GM19372 (cell line): ENCODE measurements around the gene ASIC4.

Experiments used
- ATAC-seq: cut with Tn5 transposase; IDR thresholded peaks from one replicate; pipeline ENCODE4 v1.9.1; 2021; ENCODE audit warnings: mild to moderate bottlenecking, low read depth, moderate library complexity; ENCODE audit not compliant: unreplicated experiment

Gene ASIC4

DNA sequence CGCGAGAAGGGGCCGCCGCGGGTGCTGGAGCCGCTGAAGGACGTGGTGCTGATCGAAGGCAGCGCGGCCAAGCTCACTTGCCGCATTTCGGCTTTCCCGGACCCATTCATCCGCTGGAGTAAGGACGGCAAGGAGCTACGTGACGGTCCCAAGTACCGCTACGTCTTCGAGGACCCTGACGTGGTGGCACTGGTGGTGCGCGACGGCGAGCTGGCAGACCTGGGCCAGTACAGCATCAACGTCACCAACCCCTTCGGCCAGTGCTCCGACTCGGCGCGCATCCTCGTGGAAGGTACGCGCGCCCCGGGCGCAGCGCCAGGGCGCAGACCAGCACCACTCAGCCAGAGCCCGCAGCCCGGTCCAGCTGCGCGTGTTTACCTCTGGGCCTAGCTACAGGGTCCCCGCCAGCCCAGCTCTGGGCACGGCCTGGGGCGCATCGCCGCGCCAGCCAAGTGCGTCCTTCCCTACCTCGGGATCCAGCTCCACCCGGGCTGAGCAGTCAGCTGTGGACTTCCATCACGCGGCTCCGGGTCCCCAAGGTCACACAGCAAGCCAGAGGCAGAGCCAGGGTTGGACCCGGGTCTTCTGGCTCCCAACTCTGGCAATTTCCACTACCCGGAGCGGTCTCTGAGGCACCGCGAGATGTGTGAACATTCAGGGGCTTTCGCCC lies 17.3 kb upstream of the ASIC4 start:
- ATAC-seq: no peak

DNA sequence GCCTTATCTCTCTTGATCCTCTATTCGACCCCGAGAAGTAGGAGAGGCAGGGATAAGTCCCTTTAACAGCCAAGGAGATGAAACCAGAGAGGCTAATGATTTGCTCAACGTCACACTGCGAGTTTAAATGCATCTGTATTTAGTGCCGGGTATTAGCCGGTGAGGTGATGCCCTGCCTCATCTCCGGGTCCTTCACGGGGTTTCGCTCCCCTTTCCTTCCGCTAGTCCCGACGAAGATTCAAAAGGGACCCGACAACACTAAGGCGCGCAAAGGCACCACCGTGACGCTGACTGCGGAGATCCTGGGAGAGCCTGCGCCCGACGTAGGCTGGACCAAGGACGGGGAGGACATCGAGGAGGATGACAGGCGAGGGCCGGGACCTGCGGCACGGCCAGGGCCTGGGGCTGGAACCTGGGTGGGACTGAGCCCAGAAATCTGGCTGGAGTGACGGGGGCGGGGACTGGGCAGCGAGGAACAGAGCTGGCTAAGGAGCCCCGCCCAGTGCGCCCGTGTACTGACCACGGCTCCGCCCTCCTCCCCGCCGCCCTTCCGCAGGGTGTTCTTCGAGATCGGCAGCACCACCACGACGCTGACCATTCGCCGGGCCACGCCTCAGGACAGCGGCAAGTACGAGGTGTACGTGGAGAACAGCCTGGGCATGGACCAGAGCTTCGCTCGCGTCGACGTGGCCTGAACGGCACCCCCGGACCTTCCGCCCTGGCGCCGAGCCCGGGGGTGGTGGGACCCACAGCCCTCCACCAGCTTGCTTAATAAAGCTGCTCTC lies 16.6 kb upstream of the ASIC4 start:
- ATAC-seq: peak; percentile 32

DNA sequence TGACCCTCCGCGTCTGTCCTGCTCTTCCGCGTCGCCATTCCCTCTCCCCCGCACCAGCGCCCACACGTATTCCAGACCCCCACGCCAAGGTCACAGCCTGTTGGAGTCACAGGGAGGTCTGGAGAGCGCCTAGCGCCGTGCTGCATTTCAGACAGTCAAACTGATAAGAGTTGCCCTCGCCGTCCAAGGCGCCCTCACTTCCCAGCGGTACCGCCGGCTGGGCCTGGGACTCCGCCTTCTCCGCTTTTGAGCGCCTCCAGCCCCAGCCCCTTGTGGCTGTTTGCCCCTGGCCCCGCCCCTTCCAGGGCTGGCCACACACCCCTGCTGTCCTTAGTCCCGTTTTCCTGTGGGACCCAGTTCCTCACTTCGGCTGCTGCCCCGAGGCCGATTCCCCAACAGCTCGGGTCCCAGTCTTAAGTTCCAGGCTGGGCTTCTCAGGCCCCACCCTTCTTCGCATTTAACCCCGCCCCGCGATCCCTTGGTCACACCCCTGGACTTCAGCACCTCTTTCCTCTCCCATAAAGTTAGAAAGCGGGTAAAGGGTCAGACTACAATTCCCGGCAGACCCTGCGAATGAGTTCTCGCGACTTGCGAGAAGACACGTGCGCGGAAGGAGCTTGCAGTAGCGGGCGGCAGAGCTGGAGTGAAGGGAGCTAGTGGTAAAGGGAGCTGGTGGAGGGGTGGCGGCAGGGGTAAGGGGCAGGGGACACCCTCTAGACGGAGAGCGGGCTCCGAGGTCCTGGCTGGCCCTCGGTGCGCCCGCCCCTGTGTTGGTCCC lies 15.8 kb upstream of the ASIC4 start, which contains the start of gene GMPPA:
Gene GMPPA, plus strand, starts transcription at position 612 of the 778 bp plus-strand sequence. CDS start 1,085 bp downstream, outside the sequence.
- ATAC-seq: peak; percentile 89

DNA sequence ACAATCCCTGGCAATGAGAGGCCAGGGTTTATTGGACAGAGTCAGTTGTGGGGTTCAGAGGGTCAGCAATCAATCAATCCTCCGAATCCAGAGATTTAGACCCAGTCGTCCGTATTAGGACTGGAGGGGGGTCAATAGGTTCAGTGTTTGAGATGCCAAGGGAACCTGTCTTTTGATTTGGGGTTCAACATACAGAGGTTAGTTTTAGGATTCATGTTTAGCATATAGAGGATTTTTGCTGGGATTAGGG lies 15.3 kb upstream of the ASIC4 start:
- no peak for ATAC-seq

DNA sequence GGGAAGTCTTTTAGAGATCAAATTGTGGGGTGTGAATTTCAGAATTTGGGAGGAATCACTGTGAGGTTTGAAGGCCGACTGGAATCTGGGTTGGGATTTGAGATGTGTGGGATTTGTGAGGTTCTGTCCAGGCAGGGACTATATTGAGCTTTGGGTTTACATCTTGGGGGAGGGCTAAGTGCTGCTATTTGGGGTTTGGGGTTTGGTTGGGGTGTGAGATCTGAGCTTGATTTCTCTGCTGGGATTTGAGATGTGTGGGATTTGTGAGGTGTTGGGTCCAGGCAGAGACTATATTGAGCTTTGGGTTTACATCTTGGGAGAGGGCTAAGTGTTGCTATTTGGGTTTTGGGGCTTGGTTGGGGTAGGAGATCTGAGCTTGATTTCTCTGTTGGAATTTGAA lies 14.7 kb upstream of the ASIC4 start:
- ATAC-seq: no peak

DNA sequence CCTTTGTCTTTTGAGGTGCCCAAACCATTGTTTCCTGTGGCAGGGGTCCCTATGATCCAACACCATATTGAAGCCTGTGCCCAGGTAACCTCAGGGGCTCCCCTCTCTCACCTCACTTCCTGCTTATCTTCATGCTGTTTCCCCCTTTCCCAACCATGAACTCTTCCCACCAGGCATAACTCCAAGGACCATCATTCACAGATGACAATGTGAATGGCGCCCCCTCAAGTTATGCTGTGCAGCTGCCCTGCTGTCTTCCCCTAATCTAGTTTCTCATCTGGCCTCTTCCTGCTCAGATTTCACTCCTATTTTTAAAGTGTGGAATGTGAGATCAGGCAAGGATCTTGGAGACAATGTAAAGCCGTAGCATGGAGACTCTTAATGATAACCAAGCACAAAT lies 14.1 kb upstream of the ASIC4 start:
- ATAC-seq: no peak

DNA sequence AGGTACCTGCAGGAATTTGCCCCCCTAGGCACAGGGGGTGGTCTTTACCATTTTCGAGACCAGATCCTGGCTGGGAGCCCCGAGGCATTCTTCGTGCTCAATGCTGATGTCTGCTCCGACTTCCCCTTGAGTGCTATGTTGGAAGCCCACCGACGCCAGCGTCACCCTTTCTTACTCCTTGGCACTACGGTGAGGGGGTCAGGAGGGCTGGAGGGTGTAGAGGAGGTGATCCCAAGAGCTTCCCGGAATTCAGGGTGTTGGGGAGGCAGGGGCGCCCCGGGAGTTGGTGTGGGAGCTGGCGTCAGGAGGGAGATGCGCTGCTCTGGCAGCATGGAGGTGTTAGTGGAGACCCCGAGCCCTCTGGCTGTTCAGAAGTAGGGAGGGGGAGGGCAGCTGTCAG lies 12.4 kb upstream of the ASIC4 start:
- no peak for ATAC-seq

DNA sequence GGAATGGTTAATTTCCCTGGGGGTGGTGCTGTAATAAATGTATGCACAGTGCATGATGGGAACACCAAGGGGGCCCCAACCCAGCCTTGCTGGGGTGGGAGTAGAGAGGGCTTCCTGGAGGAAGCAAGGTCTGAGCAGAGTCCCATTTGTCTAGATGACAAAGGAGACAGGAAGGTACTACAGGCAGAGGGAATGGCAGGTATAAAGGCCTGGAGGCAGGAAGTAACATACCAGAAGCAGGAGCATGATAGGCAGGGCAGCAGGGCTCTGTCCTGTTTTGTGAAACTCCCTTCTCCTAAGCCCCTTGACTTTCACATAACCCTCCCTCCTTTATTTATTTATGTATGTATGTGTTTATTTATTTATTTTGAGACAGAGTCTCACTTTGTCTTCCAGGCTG lies 11.7 kb upstream of the ASIC4 start:
- no peak for ATAC-seq

DNA sequence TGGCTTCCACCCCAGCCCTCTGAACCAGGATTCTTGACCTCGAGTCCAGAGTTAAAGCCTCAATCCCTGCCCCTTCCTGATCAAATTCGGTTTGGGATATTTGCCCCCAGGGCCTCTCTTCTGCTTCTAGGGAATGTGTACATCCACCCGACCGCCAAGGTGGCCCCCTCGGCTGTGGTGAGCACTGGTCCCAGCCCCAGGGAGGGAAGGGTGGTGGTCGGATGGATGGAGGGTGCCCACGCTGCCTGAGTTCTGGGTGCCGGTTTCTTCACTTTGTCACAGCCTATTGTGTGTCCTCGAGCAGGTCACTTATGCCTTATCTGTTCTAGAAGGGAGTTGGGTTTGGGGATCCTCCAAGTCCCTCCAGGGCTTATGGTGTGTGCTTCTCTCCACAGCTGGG lies 8.7 kb upstream of the ASIC4 start:
- no peak for ATAC-seq

DNA sequence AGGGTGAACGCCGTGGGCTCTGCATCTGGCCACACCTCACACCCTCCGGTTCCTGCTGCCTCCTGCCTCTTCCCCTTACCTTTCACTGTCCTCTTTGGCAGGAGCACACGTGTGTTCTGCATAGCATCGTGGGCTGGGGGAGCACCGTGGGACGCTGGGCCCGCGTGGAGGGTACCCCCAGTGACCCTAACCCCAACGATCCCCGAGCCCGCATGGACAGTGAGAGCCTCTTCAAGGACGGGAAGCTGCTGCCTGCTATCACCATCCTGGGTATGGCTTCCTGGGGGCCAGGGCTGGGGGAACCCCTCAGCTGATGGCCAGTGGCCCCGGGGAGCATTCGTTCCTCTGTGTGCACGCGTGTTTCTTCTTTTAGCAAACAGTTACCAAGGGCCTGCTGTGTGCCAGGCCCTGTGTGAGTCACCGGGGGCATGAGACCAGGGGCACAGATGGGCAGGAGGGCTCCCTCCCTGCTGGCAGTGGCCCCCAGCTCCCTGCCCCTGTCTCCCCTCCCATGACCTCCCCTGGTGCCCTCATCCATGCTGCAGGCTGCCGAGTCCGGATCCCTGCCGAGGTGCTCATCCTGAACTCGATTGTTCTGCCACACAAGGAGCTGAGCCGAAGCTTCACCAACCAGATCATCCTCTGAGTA lies 8.0 kb upstream of the ASIC4 start:
- no peak for ATAC-seq

DNA sequence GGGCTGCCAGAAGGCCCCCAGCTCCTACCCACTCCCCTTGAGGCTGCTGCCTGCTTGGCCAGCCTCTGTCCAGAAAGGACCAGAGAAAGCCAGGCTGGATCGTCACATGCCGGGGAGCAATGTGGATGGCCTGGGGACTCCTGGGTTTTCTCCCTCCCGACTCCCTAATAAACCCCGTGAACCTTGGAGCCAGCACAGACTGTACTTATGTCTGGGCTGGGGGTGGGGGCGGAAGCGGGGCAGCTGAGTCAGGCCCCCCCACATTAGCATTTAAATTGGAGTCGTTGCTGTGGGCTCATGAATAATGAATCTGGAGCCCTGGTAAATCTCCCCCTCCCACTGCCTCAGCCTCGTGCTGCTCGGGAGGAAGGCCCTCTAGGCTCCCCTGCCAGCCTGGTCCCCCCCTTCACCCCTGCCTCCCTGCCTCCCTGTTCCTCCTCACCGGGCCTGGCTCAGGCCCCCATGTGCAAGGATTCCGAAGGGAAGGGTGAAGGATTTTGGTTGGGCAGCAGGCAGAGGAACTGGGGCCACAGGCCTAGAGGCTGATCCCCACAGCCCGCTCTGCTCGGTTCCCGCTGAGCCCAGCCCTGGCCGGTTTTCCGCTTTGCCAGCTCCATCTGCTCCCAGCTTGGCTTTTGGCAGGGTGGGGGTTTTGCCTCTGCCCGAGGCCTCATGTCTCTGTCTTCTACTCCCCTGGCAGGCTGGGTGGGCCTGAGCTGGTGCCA lies 7.3 kb upstream of the ASIC4 start:
- ATAC-seq: no peak

DNA sequence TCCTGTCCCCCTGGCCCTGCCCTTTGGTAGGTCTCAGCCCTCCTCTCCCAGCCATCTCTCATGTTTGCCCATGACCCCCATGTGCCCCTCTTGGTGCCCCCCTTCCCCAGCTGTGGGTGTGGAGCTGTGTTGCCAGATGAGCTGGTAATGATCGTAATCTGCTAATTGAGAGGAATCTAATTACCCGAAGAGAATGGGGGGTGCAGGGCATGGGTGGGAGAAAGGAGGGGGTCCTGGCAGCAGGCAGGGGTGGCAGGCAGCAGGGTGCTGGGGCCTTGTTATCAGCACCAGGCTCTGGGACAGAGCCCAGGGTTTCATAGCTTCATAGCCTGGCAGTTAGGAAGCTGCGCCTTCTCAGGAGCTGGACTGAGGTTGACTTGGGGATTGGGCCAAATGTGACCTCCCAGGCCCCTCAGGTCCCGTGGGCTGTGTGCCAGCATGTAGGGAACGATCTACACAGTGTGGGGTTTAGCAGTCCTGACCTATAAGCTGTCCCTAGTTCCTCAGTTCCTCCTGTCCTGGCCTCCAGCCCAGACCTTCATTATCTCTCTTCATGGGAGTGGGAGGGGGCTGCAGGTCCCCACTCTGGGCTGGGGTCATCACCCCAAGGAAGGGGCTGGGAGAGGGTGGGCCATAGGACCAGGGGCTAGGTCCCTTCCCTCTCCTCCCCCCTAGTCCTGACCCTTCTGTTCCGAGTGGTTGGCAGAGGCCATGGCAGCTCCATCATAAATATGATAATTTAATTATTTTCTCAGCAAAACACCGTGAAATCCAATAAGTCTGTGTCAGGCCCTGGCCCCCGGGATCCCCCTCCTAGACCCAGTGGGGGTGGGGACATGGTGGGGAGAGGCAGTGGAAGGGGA lies 6.5 kb upstream of the ASIC4 start:
- no peak for ATAC-seq

DNA sequence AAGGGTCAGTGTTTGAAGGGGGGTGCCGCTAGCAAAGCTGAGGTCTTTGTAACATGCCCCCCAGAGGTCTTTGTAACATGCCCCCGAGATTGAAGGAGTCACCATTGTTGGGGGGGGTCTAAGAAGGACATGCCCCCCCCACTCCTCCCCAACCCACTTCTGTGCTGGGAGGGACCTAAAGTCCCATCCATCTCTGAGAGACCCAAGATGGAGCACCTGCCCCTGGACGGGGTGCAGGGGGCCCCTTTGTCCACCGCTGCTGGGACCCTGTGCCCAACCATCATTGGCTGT lies 5.9 kb upstream of the ASIC4 start:
- ATAC-seq: no peak

DNA sequence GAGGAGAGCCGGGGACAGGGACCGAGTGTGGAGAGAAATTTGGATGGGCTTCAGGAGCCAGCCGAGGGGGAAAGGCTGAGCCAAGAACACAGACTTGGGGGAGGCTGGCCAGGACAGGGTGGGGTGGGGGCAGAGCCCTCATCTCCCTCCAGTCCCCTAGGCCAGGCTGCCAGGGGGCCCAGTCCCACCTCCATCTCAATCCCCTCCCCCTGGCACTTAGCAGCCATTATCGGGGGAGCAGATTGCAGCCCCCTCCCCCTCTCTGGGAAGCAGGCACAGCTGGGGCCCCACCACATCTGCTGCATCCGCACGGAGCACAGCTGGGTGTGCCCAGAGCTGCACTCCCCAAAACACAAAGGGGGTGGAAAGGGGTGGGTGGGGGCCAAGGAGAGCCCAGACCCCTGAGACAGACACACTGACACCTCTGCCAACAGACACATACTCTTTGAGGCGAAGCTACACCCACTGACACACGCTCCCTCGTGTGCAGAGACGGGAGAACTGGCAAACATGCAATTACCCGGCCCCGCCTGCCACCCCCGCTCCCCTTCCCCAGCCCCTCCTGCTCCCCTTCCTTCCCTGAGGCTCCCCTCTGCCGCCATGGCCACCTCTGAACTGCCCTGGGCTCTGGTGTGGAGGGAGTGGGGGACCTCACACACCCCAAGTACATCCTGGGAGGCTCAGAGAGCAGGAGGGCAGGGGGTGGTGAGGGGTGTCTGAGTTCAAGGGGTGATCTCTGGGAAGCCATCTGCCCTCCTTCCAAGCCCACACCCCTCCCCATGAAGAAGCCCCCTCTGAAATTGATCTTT lies 5.1 kb upstream of the ASIC4 start:
- peak; percentile 12 for ATAC-seq

DNA sequence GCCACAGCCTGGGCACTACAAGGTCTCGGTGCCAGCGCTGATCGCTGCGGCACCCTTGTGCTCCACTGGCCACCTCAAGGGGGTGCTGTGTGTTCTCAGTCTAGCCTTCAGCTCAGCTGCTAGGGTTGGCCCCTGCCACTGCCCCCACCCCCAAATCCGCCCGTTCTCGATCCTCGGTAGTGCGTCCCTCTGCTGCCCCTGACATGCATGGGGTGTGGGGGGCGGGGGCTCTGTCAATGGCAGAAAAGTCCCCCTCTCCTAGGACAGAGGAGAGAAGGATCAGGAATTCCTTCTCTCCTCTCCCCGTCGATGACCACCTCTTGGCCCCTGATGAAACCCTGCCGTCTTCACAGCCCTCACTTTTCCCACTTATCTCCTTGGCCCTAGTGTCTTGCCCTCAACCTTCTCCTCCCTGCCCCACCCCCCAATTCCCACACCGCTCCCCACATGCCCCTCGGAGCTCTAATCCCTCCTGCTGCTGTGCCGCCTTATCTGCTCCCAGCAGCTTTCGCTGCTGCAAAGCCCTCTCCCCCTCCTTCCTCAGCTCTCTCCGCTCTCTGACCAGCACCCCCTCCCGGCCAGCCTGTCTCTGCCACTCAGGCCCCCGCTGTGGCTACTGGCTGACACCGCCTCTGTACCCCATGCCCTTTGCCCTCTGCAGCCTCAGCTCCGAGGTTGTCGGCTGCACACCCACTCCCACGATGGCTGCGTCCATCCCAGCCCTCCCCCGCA lies 4.3 kb upstream of the ASIC4 start:
- ATAC-seq: peak; percentile 56

DNA sequence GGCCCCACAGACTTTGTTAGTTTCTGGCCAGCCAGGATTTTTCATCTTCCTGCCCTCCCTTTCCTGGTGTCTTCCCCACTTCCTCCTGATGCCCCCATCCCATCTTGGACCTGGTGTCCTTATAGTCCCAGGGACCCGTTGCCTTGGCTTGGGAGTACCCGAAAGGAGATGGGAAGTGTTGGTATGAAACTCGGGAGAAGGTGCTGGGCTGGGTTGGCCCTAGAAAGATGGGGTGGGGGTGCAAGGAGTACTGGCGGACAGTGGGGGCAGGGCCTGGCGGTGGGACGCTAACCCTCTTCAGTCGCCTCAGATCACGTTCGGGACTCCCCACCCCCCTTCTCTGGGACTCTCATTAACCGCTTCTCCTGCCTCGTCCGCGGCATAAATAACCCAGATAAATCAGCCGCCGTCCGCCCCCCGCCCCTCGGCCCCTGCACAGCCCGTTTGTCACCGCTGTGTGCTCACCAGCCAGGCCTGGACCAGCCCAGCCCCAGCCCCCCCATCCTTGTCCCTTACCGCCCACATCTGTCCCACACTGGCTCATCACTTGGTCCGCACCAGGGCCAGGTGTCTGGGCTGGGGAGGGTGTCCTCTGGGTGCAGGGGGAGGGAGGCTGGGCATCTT lies 3.7 kb upstream of the ASIC4 start:
- ATAC-seq: no peak

DNA sequence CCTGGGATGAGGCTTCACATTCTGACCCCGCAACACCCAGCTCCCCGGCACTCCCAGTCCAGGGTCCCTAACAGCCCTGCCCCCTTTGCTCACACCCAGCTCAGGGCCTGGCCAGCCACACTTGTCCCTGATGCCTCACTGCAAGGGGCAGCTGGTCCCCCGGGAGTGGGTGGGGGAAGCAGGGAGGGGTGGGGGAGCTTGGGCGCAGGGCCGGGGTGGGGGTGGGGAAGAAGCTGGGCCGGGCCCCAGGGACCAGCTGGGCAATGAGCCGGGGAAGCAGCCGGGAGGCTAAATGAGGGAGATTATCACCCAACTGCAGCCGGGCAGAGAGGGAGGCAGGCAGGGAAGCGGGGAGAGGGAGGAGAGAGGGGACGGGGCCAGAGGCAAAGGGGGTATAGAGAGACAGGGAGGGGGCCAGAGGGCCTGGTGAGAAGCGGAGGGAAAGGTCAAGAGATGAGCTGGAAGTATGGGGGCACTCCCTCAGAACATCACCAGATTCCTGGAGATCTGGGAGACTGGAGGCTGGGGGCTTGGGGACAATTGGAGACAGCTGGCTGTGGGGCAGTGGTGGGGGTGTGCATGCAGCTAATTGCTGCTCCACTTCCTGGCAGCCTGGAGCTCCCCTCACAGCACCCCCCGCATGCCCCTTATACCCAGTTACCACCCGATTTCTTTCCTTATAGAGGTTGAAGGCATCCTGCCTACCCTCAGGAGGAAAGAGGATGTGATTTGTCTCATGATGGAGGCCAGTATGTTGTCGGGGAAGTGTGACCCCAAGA lies 2.5 kb upstream of the ASIC4 start:
- ATAC-seq: no peak
